ENCODE measurements around the gene DMD. TPM values are rescaled to one million over a fixed set of nuclear protein-coding genes. Genes with fewer than 3 reads are reported as not detected.
"Not testable (repeated sequence)": the region's sequence is repeated elsewhere in the genome, so short reads cannot be mapped to it uniquely, and the experiment has no call there.

DMD gene
- total RNA-seq, 1 donor from 2014 or later: 0.64 TPM

- intact Hi-C loops (cut with micrococcal nuclease): no loop called here
Measured at GRCh38 chrX:32084757-32085156, 1126.6 kb downstream of the DMD start.

- intact Hi-C loops (cut with micrococcal nuclease): no loop called here
Measured at GRCh38 chrX:32048285-32048684, 1163.1 kb downstream of the DMD start.

GRCh38 chrX:32045149-32045548, 1166.2 kb downstream of the DMD start:
- intact Hi-C loops (cut with micrococcal nuclease): no loop called here

DNA sequence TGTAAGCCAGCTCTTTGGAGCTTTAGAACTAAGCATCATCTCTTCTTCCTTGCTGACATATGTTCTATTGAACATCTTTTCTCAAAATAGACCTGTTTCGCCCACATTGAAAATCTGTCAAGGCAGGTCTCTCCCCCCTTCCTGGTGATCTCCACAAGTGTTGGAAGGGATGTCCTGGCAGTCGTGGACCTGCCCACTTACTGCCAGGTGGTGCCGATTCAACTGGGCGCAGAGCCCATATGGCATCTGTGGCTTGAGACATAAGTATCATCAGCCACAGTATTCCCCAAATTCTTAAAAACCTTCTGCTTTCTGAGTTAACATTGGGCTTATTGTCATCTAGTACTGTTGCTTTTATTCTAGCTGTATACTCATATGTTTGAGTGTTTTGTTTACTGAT, 1170.2 kb downstream of the DMD start:
- intact Hi-C loops (cut with micrococcal nuclease): no loop called here

- intact Hi-C loops (cut with micrococcal nuclease): no loop called here
Measured at GRCh38 chrX:32026772-32027171, 1184.6 kb downstream of the DMD start.

- intact Hi-C loops (cut with micrococcal nuclease): no loop called here
Measured at GRCh38 chrX:32024072-32024471, 1187.3 kb downstream of the DMD start.

DNA sequence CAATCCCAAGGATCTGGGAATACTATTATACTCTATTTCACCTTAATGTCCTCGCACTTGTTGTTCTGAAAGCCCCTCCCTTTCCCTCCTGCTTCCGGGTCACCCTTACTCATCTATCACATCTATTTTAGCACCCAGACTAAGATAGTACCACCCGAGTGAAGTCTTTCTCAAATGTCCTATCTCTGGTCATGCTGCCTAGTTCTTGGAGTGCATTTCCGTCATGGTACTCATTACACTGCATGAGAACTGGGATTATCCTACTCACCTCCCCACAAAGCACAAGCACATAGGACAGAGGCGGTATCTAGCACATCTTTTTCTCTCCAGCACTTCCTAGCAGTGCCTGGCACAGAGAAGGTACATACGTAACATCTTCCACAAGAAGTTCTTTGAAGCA, 1195.2 kb downstream of the DMD start:
- intact Hi-C loops (cut with micrococcal nuclease): no loop called here

DNA sequence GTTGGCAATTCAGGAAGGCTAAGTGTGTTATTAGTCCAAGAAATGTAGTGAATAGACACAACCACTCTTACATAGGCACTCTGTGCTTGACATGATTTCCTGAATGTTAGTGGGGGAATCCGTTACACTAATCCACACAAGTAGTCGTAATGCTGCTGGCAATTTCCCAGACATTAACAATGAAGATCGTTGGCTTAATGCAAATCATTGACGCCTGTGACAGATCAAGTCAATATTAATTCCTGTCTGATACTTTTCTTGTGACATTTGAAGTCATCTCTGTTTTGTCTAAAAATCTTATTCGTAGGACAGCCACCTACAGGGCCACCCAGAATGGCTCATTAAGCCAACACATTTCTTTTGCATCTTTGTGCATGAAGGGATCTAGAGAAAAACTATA, 1200.4 kb downstream of the DMD start:
- intact Hi-C loops (cut with micrococcal nuclease): no loop called here

DNA sequence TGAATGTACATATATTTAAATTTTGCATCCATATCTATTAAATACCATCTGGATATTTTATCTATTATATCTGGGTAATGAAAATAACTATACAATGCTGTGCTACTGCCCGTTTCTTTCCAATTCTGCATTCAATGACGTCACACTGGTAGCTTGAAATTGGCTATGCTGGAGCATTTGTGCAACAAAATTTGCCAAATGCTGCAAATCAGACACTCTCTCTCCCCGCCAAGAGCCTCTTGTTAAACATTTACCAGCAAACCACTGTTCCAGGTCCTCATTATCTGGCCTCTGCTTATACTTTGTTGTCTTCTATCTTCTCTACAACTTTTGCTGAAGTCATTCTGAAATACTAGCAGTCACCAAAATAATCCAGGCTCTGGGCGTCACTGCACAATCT, 1201.1 kb downstream of the DMD start:
- intact Hi-C loops (cut with micrococcal nuclease): no loop called here

DNA sequence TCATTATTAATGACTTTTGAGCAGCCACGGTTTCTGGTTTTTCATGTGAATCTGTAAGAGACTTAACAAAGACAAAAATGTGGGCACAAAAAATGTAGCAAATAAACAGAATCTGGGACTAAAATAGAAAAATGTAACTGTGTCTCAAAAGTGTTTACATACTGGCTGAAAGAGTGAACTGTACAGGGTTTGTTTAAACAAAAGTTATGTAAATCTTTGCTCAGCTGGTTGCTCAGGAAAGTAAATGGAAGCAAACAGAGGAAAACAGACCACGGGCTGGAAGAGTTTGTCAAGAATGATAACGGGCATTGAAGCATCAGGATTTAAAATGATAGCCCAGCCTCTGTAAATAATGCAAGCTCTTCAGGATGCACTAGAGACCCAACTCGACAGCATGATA, 1217.7 kb downstream of the DMD start:
- intact Hi-C loops (cut with micrococcal nuclease): no loop called here

DNA sequence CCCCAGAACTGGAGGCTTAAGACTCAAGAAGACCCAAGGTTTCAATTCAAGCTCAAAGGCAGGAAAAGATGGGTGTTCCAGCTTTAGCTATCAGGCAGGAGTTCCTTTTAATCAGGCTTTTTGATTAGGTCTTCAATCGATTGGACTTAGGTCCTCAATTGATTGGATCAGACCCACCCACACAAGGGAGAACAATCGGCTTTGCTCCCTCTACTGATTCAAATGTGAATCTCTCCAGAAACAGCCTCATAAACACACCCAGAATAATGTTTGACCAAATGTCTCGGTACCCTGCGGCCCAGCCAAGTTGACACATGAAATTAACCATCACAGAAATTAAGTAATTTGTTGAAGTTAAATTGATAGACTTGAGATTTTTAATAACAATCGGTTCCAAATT, 1222.4 kb downstream of the DMD start:
- intact Hi-C loops (cut with micrococcal nuclease): no loop called here

GRCh38 chrX:31981546-31982062, 1229.7 kb downstream of the DMD start:
- intact Hi-C loops (cut with micrococcal nuclease): no loop called here

GRCh38 chrX:31969714-31970113, 1241.6 kb downstream of the DMD start:
- intact Hi-C loops (cut with micrococcal nuclease): no loop called here

DNA sequence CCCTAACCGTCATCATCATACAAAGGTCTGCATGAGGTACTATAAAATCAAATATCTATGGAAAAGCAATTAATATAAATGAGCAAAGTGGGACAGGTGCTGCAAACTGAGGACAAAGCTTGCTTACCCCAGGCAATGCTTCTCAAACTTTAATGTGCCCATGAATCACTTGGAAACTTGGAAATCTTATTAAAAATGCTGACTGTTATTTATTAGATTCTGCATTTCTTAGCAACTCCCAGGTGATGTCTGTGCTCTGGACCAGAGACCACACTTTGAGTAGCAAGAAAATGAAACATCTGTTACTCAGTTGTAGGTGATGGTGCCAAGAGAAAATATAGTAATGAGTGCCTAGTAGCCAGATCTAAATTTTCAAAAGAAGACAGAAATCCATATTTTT, 1249.1 kb downstream of the DMD start:
- intact Hi-C loops (cut with micrococcal nuclease): no loop called here

GRCh38 chrX:31934842-31935370, 1276.4 kb downstream of the DMD start:
- intact Hi-C loops (cut with micrococcal nuclease): no loop called here

GRCh38 chrX:31934015-31934414, 1277.3 kb downstream of the DMD start:
- intact Hi-C loops (cut with micrococcal nuclease): no loop called here

DNA sequence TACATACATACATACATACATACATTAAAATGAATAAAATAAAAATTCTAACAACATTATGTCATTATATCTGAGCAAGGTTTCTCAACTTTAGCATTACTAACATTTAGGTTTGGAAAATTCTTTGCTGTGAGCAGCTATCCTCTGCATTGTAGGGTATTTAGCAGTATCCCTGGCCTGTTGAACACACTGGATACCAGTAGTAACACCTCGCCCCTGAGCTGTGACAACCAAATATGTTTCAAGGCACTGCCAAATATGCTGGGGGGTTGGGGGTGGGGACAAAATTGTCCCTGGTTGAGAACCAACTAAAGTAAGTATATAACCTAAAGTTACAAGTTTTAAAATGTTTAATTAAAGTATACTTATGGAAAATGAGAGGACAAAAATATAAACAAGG, 1278.6 kb downstream of the DMD start:
- intact Hi-C loops (cut with micrococcal nuclease): no loop called here

DNA sequence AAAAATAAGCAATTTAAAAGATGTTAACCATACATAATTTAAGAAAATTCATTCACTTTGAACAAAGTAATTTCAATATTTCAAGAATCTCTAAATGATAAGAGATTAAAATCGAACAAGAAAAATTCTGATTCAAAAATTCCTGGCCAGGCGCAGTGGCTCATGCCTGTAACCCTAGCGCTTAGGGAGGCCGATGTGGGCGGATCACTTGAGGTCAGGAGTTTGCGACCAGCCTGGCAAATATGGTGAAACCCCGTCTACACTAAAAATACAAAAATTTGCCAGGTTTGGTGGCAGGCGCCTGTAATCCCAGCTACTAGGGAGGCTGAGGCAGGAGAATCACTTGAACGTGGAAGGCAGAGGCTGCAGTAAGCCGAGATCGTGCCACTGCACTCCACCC, 1279.0 kb downstream of the DMD start:
- intact Hi-C loops (cut with micrococcal nuclease): not testable (repeated sequence)

DNA sequence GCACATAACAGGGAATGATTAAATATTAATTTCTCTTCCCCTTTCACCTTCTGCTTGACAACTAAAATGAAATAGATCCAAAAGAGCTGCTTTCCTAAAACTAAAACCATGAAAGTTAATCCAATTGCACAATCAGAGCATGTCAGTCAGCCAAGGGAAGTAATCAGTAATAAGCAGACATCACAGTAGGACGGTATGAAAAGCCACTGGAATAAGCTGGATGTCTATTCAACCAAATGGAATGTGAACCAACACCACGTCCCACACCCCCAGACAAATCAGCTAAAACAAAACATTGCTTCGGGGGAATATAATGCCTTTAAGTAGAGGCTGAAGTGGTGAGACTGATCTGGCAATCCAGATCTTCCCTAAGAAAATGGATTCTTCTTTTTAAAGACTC, 1280.1 kb downstream of the DMD start:
- intact Hi-C loops (cut with micrococcal nuclease): no loop called here

- intact Hi-C loops (cut with micrococcal nuclease): no loop called here
Measured at GRCh38 chrX:31929366-31929765, 1282.0 kb downstream of the DMD start.

- intact Hi-C loops (cut with micrococcal nuclease): no loop called here
Measured at GRCh38 chrX:31921236-31921635, 1290.1 kb downstream of the DMD start.

DNA sequence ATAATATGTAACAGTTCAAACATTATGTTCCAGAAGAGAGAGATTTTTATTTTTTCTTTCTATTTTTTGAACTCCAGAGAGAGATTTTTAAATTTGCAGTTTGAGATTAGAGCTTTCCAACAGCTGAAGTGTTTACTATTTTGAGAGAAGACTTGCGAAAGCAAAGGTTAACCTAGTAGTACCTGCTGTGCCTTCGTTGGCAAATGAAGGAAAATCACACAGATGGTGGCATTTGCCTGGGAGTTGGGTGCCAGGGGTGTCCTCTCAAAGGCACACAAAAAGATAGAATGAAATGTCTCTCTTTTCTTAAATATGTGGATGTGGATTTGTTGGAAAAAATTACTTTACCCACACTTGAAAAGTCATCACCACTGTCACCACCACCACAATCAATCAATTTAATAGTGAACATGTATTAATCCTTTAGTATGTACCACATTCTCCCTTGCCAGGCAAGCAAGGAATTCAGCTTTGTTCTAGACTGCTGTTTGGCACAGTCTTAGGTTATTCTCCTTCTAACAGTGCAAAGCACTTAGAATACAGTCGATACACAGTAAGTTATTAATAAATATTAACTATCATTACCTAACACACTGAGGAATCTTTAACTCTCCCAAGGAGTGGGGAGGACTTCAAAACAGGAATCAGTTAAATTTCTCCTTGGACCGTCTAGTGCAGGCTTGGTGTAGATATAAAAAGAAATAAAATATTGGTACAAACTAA, 1301.3 kb downstream of the DMD start:
- intact Hi-C loops (cut with micrococcal nuclease): no loop called here

- intact Hi-C loops (cut with micrococcal nuclease): no loop called here
Measured at GRCh38 chrX:31894152-31894551, 1317.2 kb downstream of the DMD start.
